Mesendoderm (in vitro differentiated cells): ENCODE data around the gene TSPAN15.
"Not testable (repeated sequence)": the region's sequence is repeated elsewhere in the genome, so short reads cannot be mapped to it uniquely, and the experiment has no call there.

Experiments
- DNase-seq: peaks from one replicate; pipeline ENCODE4 v3.0.0; 2013
- H2AK5ac ChIP-seq: 2 replicates; pipeline ENCODE4 v1.6.1; 2013; ENCODE audit warnings: low read length, inconsistent platforms
- H2BK120ac ChIP-seq: 2 replicates; pipeline ENCODE4 v1.6.1; 2013; ENCODE audit warnings: low read depth, mild to moderate bottlenecking, low read length, moderate library complexity, mixed read lengths
- H2BK15ac ChIP-seq: replicated peaks from 2 replicates; pipeline ENCODE4 v1.6.1; 2013; ENCODE audit warnings: low read depth, mild to moderate bottlenecking, moderate library complexity
- H2BK5ac ChIP-seq: 2 replicates; pipeline ENCODE4 v1.6.1; 2013; ENCODE audit warnings: low read length, inconsistent platforms
- H3K18ac ChIP-seq: 2 replicates; pipeline ENCODE4 v1.6.1; 2013; ENCODE audit warnings: mild to moderate bottlenecking, low read length, mixed read lengths
- H3K23ac ChIP-seq: one replicate; pipeline ENCODE4 v1.6.1; 2013; ENCODE audit warnings: low read length
- H3K27ac ChIP-seq: 2 replicates; pipeline ENCODE4 v1.5.1; 2013; ENCODE audit warnings: low read depth, mild to moderate bottlenecking, inconsistent platforms, low read length, moderate library complexity
- H3K27me3 ChIP-seq: 2 replicates; pipeline ENCODE4 v1.6.1; 2013; ENCODE audit warnings: low read length, control low read depth, mild to moderate bottlenecking, inconsistent platforms; ENCODE audit not compliant: insufficient read depth, poor library complexity
- H3K36me3 ChIP-seq: 2 replicates; pipeline ENCODE4 v1.6.1; 2013; ENCODE audit warnings: low read length, inconsistent platforms; ENCODE audit not compliant: control insufficient read depth, insufficient read depth
- H3K4ac ChIP-seq: one replicate; pipeline ENCODE4 v1.6.1; 2013; ENCODE audit warnings: low read depth, mild to moderate bottlenecking, low read length, moderate library complexity
- H3K4me1 ChIP-seq: 2 replicates; pipeline ENCODE4 v1.6.1; 2013; ENCODE audit warnings: low read depth, low read length, inconsistent platforms; ENCODE audit not compliant: control insufficient read depth
- H3K4me2 ChIP-seq: 2 replicates; pipeline ENCODE4 v1.6.1; 2013; ENCODE audit warnings: low read length
- H3K4me3 ChIP-seq: 2 replicates; pipeline ENCODE4 v1.5.1; 2013; ENCODE audit warnings: mild to moderate bottlenecking, low read length
- H3K56ac ChIP-seq: one replicate; pipeline ENCODE4 v1.6.1; 2013; ENCODE audit warnings: low read length
- H3K79me1 ChIP-seq: 2 replicates; pipeline ENCODE4 v1.6.1; 2013; ENCODE audit warnings: low read length, inconsistent platforms
- H3K79me2 ChIP-seq: 2 replicates; pipeline ENCODE4 v1.6.1; 2013; ENCODE audit warnings: mild to moderate bottlenecking, low read length; ENCODE audit not compliant: control insufficient read depth, insufficient read depth
- H3K9ac ChIP-seq: 2 replicates; pipeline ENCODE4 v1.6.1; 2013; ENCODE audit warnings: low read length, inconsistent platforms
- H4K5ac ChIP-seq: one replicate; pipeline ENCODE4 v1.6.1; 2013; ENCODE audit warnings: low read length
- H4K8ac ChIP-seq: one replicate; pipeline ENCODE4 v1.6.1; 2013; ENCODE audit warnings: low read depth, mild to moderate bottlenecking, control low read depth, low read length, moderate library complexity
- WGBS: extraction: QIAGEN DNeasy Blood & Tissue Kit; methylation state at CpG from one replicate; pipeline ENCODE4 v1.1.7; 2013; ENCODE audit warnings: low lambda C conversion rate, missing lambda C conversion rate; ENCODE audit not compliant: insufficient coverage; ENCODE audit errors: extremely low coverage; 5-methylcytosine and 5-hydroxymethylcytosine counted together

The TSPAN15 gene

DNA sequence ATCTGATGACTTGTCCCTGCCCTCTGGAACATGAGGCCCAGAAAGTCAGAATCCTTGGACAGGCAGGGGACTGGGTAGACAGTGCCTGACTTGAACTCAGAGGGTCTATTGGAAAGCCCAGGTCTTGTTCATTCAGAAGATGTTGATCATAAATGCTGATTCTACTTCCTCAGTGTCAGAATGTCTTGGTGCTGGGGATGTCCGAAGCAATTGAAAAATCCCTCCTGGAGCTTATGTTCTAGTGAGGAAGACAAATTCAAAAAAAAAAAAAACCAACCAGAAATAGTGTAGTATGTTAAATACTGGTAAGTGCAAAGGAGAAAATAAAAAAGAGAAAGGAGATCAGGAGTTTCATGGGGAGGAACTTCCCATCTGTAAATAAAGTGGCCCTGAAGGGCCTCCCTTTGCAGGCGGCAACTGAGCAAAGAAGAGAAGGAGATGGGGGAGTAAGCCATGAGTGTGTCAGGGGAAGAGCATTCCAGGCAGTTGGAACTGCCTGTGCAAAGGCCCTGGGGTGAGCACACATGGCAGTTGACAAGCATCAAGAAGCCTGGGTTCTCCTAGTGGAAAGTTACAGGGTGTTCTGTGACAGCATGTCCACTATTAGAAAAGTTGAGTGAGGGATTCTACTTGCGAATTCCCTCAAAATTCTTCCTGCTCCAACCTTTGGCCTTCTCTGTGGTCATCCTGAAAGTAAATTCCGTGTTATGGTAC, 30.7 kb downstream of the TSPAN15 start:
- Histone ChIP-seq H3K4me3 (no peak overlapping the region), H3K4ac (no peak overlapping the region), H3K23ac (no peak overlapping the region), H2BK120ac (no peak overlapping the region), H4K8ac (no peak overlapping the region), H3K27ac (no peak overlapping the region), H3K79me1 (no peaks in the 10 kb centered on the region), H2BK15ac (no peak overlapping the region), H3K79me2 (no peaks in the 10 kb centered on the region), H2AK5ac (no peak overlapping the region), H3K9ac (no peak overlapping the region), H2BK5ac (no peak overlapping the region), H4K5ac (no peak overlapping the region), H3K4me1 (no peaks in the 10 kb centered on the region), H3K56ac (no peak overlapping the region), H3K4me2 (no peak overlapping the region), H3K18ac (no peak overlapping the region), H3K36me3 (no peaks in the 10 kb centered on the region), H3K27me3 (no peaks in the 10 kb centered on the region)
- DNase-seq: no peak
- no CpG with 5 or more reads among the region's 4 CpGs for WGBS

DNA sequence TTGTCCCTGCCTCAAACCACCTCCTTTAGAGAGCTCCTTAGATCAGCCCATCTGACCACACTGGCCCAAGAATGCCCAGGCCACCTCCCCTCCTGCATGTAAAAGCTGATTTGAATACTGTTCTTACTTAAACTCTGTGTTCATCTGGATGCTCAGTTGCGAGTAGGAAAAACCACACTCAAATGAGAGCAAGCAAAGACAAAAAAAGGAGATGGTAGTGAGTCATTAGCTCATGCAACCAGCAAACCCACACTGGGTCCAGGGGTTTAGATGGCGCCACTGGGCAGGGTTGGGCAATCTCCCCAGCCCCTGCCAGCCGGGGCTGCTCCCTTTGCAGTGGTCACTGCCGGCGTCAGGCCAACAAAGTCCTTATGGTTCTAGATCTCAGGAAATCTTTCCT, 32.7 kb downstream of the TSPAN15 start:
- no peak overlapping the region for H3K9ac ChIP-seq
- no peak overlapping the region for H4K8ac ChIP-seq
- H3K4ac ChIP-seq: no peak overlapping the region
- no peak overlapping the region for H2BK5ac ChIP-seq
- H3K4me1 ChIP-seq: no peaks in the 10 kb centered on the region
- H3K18ac ChIP-seq: no peak overlapping the region
- H2AK5ac ChIP-seq: no peak overlapping the region
- no peaks in the 10 kb centered on the region for H3K36me3 ChIP-seq
- H3K79me2 ChIP-seq: no peaks in the 10 kb centered on the region
- no peak overlapping the region for H2BK15ac ChIP-seq
- no CpG with 5 or more reads among the region's 5 CpGs for WGBS
- no peak overlapping the region for H3K56ac ChIP-seq
- H3K79me1 ChIP-seq: no peaks in the 10 kb centered on the region
- H3K4me3 ChIP-seq: no peak overlapping the region
- no peak overlapping the region for H3K4me2 ChIP-seq
- no peak overlapping the region for H3K23ac ChIP-seq
- DNase-seq: no peak
- no peaks in the 10 kb centered on the region for H3K27me3 ChIP-seq
- H2BK120ac ChIP-seq: no peak overlapping the region
- H4K5ac ChIP-seq: no peak overlapping the region
- no peak overlapping the region for H3K27ac ChIP-seq

DNA sequence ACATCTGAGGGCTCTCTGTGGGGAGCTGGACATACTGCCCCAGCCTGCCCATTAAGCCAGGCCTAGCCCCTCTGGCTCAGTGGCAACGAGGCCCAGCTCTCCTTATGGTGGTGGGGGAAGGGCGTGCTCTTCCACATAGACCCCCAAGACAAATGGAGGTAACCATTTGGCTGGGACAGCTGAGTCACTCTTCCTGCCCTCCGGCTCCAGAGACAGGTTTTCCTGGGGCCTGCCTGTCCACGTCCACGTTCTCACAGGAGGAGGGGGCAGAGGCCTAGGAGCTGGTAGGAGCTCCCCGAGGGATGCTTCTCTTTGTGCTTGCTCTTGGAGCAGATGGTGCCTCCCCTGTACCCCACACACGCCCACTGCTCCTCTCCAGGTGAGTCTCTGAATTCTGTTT, 33.5 kb downstream of the TSPAN15 start:
- DNase-seq: no peak
- H3K27me3 ChIP-seq: no peaks in the 10 kb centered on the region
- no peak overlapping the region for H3K4ac ChIP-seq
- H3K18ac ChIP-seq: no peak overlapping the region
- no peak overlapping the region for H2AK5ac ChIP-seq
- no peak overlapping the region for H3K56ac ChIP-seq
- no peak overlapping the region for H4K5ac ChIP-seq
- WGBS: no CpG with 5 or more reads among the region's 7 CpGs
- H3K79me1 ChIP-seq: no peaks in the 10 kb centered on the region
- no peak overlapping the region for H3K23ac ChIP-seq
- no peaks in the 10 kb centered on the region for H3K4me1 ChIP-seq
- H2BK5ac ChIP-seq: no peak overlapping the region
- no peak overlapping the region for H4K8ac ChIP-seq
- no peak overlapping the region for H3K4me3 ChIP-seq
- H3K36me3 ChIP-seq: no peaks in the 10 kb centered on the region
- no peak overlapping the region for H2BK120ac ChIP-seq
- no peaks in the 10 kb centered on the region for H3K79me2 ChIP-seq
- H3K27ac ChIP-seq: no peak overlapping the region
- H3K9ac ChIP-seq: no peak overlapping the region
- no peak overlapping the region for H3K4me2 ChIP-seq
- H2BK15ac ChIP-seq: no peak overlapping the region

DNA sequence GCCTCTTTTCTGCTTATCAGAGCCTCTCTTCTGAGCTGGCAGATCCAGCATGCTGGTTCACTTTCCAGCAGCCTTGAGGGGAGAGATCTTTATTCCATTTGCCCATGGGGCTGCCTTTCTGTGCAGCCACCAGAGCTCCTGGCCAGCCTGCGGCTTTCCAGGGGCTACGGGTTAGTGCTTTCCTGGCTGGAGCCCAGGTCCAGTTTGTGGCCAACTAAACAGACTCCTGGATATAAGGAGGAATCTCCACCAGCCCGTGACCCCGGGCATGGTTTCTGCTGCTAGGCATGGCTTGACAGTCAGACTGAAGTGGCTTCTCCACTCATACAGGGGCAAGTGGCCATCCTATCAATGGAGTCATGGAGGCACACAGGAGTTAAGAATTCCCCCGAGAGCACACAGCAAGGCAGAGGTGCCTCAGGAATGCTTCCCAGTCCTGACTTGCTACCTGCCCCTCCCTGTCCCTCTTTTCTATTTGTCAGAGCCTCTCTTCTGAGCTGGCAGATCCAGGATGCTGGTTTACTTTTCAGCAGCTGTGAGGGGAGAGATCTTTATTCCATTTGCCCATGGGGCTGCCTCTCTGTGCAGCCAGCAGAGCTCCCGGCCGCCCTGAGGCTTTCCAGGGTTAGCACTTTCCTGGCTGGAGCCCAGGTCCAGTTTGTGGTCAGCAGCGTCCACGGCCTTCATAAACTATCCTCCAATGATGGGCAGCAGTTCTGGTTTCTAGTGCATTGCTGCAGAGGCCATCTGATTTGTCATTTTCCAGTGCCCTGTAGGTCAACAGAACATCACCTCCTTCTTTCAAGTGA, 35.9 kb downstream of the TSPAN15 start:
- H3K4me3 ChIP-seq: no peak overlapping the region
- H2AK5ac ChIP-seq: no peak overlapping the region
- DNase-seq: no peak
- no peak overlapping the region for H4K8ac ChIP-seq
- H4K5ac ChIP-seq: no peak overlapping the region
- no peak overlapping the region for H3K27ac ChIP-seq
- no peak overlapping the region for H3K9ac ChIP-seq
- no peaks in the 10 kb centered on the region for H3K79me1 ChIP-seq
- H3K18ac ChIP-seq: no peak overlapping the region
- no peak overlapping the region for H3K56ac ChIP-seq
- H2BK15ac ChIP-seq: no peak overlapping the region
- no peak overlapping the region for H3K4ac ChIP-seq
- H3K79me2 ChIP-seq: no peaks in the 10 kb centered on the region
- no CpG with 5 or more reads among the region's 9 CpGs for WGBS
- H3K4me1 ChIP-seq: no peaks in the 10 kb centered on the region
- no peak overlapping the region for H3K4me2 ChIP-seq
- H3K36me3 ChIP-seq: no peaks in the 10 kb centered on the region
- no peaks in the 10 kb centered on the region for H3K27me3 ChIP-seq
- H3K23ac ChIP-seq: no peak overlapping the region
- no peak overlapping the region for H2BK120ac ChIP-seq
- no peak overlapping the region for H2BK5ac ChIP-seq

DNA sequence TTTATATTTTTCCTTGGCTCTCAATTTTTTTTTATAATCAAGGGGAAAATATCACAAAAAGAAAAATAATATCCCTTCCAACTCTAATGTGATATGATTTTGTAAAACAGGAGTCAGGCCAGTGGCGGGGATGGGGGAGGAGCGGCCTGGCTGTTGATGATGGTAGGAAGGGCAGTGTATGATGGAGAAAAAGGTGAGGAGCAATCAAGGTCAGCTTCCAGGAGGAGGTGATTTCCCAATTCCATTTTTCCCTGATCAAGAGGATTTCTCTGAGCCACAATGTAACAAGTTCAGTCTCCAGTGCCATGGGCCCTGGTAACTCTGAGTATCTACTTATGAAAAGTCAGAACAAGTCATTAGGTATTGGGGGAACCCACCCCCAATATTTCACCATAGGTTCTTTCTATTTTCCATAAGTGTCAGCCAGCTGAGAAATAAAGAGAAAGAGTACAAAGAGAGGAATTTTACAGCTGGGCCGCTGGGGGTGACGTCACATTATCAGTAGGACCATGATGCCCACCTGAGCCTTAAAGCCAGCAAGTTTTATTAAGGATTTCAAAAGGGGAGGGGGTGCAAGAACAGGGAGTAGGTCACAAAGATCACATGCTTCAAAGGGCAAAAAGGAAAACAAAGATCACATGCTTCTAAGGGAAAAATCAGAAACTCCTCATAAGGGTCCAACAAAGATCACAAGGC, 37.0 kb downstream of the TSPAN15 start:
- not testable (repeated sequence) for H3K27ac ChIP-seq, H3K9ac ChIP-seq, H3K4me2 ChIP-seq, H3K79me2 ChIP-seq, DNase-seq, H3K56ac ChIP-seq, H3K4ac ChIP-seq, H2BK120ac ChIP-seq, H3K36me3 ChIP-seq, H3K23ac ChIP-seq, H3K18ac ChIP-seq, H3K27me3 ChIP-seq, H2BK15ac ChIP-seq, H2BK5ac ChIP-seq, H2AK5ac ChIP-seq, H3K4me1 ChIP-seq, H4K8ac ChIP-seq, H3K79me1 ChIP-seq, H3K4me3 ChIP-seq, H4K5ac ChIP-seq
- no CpG with 5 or more reads among the region's 4 CpGs for WGBS
